Skeletal muscle tissue (tissue), 4 donors: ENCODE measurements around the gene LDLRAD2. TPM values are rescaled to one million over a fixed set of nuclear protein-coding genes. Genes with fewer than 3 reads are reported as not detected.

Experiments
- H3K27ac ChIP-seq: one replicate; pipeline ENCODE4 v1.7.0; 2013; ENCODE audit warnings: mild to moderate bottlenecking, low read depth, low read length, inconsistent platforms
- H3K27me3 ChIP-seq, 3 donors: one replicate each; pipeline ENCODE4 v1.7.0; 2013; ENCODE audit warnings: low read length in 3 of 3; ENCODE audit not compliant: control insufficient read depth in 3 of 3, insufficient read depth in 3 of 3
- H3K36me3 ChIP-seq, 3 donors: one replicate each; pipeline ENCODE4 v1.7.0; 2013; ENCODE audit warnings: low read length in 3 of 3; ENCODE audit not compliant: control insufficient read depth in 3 of 3, insufficient read depth in 3 of 3
- H3K4me1 ChIP-seq, 3 donors: one replicate each; pipeline ENCODE4 v1.7.0; 2013; ENCODE audit warnings: low read length in 3 of 3, mild to moderate bottlenecking in 3 of 3; ENCODE audit not compliant: control insufficient read depth in 3 of 3, insufficient read depth in 3 of 3
- H3K4me3 ChIP-seq, 3 donors: one replicate each; pipeline ENCODE4 v1.7.0; 2013; ENCODE audit warnings: low read length in 3 of 3
- H3K9ac ChIP-seq, 3 donors: one replicate each; pipeline ENCODE4 v1.7.0; 2013; ENCODE audit warnings: low read length in 3 of 3, mild to moderate bottlenecking in 3 of 3, moderate library complexity in 2 of 3, low read depth in 1 of 3
- H3K9me3 ChIP-seq, 3 donors: one replicate each; pipeline ENCODE4 v1.7.0; 2013; ENCODE audit warnings: low read length in 3 of 3; ENCODE audit not compliant: control insufficient read depth in 3 of 3
- total RNA-seq: library from RNA; depleted of rRNA; stranded (reverse); fragments of >200 nt; gene quantifications from one replicate; pipeline ENCODE4 v1.2.3, GENCODE V29; 2014
- donor health status: Osteomylitis.

LDLRAD2 gene
- total RNA-seq, 1 donor from 2014 or later = 0.52 TPM

- H3K27ac ChIP-seq = no peak overlapping the region
- H3K4me1 ChIP-seq = peaks cover 10 to 15% (median 11%) of the 10 kb centered on the region in 3 donors
- no peaks in the 10 kb centered on the region for H3K9me3 ChIP-seq
- no peaks in the 10 kb centered on the region for H3K27me3 ChIP-seq
- peaks cover 27 to 74% (median 66%) of the 10 kb centered on the region in 3 donors for H3K36me3 ChIP-seq
- H3K4me3 ChIP-seq = no peak overlapping the region
- no peak overlapping the region for H3K9ac ChIP-seq
Observed at GRCh38 chr1:21874328-21874727, 62.3 kb downstream of the LDLRAD2 start.

Other genes starting within 250 kb of the LDLRAD2 start
- gene RAP1GAP, start 142.9 kb upstream of the LDLRAD2 start, total RNA-seq = 1.0 TPM
- 55.3 TPM for gene USP48, start 29.1 kb upstream of the LDLRAD2 start, total RNA-seq
- 152 TPM for gene HSPG2, start 125.0 kb downstream of the LDLRAD2 start, total RNA-seq
- gene CELA3B, start 164.8 kb downstream of the LDLRAD2 start, total RNA-seq = not detected
- gene CELA3A, start 189.4 kb downstream of the LDLRAD2 start, total RNA-seq = not detected
- gene CDC42, start 240.4 kb downstream of the LDLRAD2 start, total RNA-seq = 71.5 TPM